Measurements from ENCODE around the gene PMEL. TPM values are rescaled to one million over a fixed set of nuclear protein-coding genes. Genes with fewer than 3 reads are reported as not detected.

The PMEL gene
- total and polyA plus RNA-seq, 9 of the 15 experiments (the other 6 are each of a cell fraction or from before 2014, with no cell fraction given): 0.36 to 2.0 (median 0.98) TPM

DNA sequence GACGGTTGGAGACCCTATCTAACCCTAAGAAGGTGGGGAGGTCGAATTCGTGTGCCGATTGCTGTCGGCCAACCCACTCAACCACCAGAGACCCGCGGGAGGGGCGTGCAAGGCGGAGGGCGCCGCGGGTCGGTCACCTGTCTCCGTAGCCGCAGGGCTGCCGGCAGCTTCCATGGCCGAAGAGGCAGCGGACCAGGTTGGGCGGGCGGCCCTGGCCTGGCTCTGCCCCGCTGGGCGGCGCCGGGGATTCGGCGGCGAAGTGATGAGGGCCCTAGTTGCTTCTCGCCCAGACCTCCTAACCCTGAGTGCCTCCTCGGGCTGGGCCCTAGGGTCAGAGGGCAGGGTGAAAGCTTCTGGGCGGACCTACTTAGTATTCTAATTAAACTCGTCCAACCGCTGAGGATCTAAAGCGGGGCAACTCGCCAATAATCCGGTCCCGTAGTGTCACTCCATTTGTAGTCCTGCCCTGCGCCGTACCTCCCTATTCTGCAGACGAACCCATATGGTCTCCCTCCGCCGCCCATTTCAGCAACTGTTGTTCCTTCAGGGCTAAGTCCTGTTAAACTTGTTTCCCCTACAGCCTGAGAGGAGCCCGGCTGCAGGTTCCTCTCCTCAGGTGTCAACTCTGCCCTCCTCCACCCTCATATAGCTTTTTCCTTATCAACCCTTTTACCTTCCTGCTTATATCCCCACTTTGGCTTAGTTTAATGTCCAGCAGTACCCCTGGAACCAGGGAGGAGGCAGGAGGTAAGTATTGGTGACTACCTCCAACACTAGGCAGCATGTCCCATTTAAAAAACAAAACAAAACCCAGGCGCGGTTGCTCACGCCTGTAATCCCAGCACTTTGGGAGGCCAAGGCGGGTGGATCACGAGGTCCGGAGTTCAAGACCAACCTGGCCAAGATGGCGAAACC is 38.0 kb downstream of the PMEL start, which contains the start of gene PYM1 (continued):
- TF ChIP-seq, protein P1, sequence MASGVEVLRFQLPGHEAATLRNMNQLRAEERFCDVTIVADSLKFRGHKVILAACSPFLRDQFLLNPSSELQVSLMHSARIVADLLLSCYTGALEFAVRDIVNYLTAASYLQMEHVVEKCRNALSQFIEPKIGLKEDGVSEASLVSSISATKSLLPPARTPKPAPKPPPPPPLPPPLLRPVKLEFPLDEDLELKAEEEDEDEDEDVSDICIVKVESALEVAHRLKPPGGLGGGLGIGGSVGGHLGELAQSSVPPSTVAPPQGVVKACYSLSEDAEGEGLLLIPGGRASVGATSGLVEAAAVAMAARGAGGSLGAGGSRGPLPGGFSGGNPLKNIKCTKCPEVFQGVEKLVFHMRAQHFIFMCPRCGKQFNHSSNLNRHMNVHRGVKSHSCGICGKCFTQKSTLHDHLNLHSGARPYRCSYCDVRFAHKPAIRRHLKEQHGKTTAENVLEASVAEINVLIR (CRISPR knock-in tag; IDR thresholded peaks at IDR 0.05): no peak
- TF ChIP-seq ZNF436 (CRISPR knock-in tag; IDR thresholded peaks at IDR 0.05) (no peak), EP300 (IDR thresholded peaks at IDR 0.05; ENCODE audit: low read length) (no peak), ZFX (CRISPR knock-in tag; IDR thresholded peaks at IDR 0.05) (peak; percentile 96), SAFB (IDR thresholded peaks at IDR 0.05; ENCODE audit: borderline replicate concordance, low read depth, low read length) (no peak), NCOA4 (IDR thresholded peaks at IDR 0.05; ENCODE audit: partially characterized antibody) (no peak), CBFA2T3 (IDR thresholded peaks at IDR 0.05) (no peak), CBX1 (IDR thresholded peaks at IDR 0.05; ENCODE audit: low read depth) (no peak), TCF15 (CRISPR knock-in tag; IDR thresholded peaks at IDR 0.05) (no peak), HMG20A (CRISPR knock-in tag; conservative IDR thresholded peaks at IDR 0.05) (no peak), EWSR1 (IDR thresholded peaks at IDR 0.05; ENCODE audit: borderline replicate concordance, low read depth, partially characterized antibody) (no peak), ZNF584 (CRISPR knock-in tag; IDR thresholded peaks at IDR 0.05; ENCODE audit: low read depth) (no peak), TEAD1 (CRISPR knock-in tag; IDR thresholded peaks at IDR 0.05) (no peak; a peak in 1 of 4 replicates), TAL1 (IDR thresholded peaks at IDR 0.05) (no peak), ZNF589 (CRISPR knock-in tag; IDR thresholded peaks at IDR 0.05; ENCODE audit: low read depth) (no peak), HNRNPLL (IDR thresholded peaks at IDR 0.05; ENCODE audit: low read depth, low read length, poor library complexity, severe bottlenecking) (peak; percentile 44), SRSF1 (IDR thresholded peaks at IDR 0.05; ENCODE audit: low read depth, low read length) (no peak), ZFP30 (CRISPR knock-in tag; IDR thresholded peaks at IDR 0.05; ENCODE audit: borderline replicate concordance) (no peak), CEBPG (CRISPR knock-in tag; IDR thresholded peaks at IDR 0.05) (no peak), CEBPG (tag; conservative IDR thresholded peaks at IDR 0.05 in 1 of 2, IDR thresholded peaks at IDR 0.05 in 1 of 2) (no peak), ZNF212 (CRISPR knock-in tag; IDR thresholded peaks at IDR 0.05) (no peak), PTBP1 (IDR thresholded peaks at IDR 0.05; ENCODE audit: low read depth, low read length) (no peak), RBM34 (IDR thresholded peaks at IDR 0.05; ENCODE audit: borderline replicate concordance, insufficient read depth, low read length) (no peak), NFYB (IDR thresholded peaks at IDR 0.05; ENCODE audit: extremely low read depth, insufficient read length) (no peak), NFE2 (IDR thresholded peaks at IDR 0.05; ENCODE audit: low read depth) (no peak; the same call in none of the 2 replicates), RNF2 (IDR thresholded peaks at IDR 0.05) (peak; percentile 43; the same call in 1 of the 2 replicates), PHTF2 (CRISPR knock-in tag; IDR thresholded peaks at IDR 0.05) (no peak)
